Adrenal gland (tissue), 5 donors: ENCODE results near the gene GRPEL1.

Experiments used
- CTCF ChIP-seq, 6 experiments: fragments of 450-650 bp in 4 of 6; fragments of 200-600 bp in 2 of 6; sonication (generic) in 1 of 6; IDR thresholded peaks; 1 replicate in 5 of 6; 2 replicates in 1 of 6; pipeline versions ENCODE4 v1.5.1 to v1.8.0; 2016 to 2021; ENCODE audit warnings: antibody characterized with exemption in 6 of 6, mild to moderate bottlenecking in 2 of 6, moderate library complexity in 1 of 6
- POLR2A ChIP-seq, 2 donors: fragments of 450-650 bp; IDR thresholded peaks; one replicate each; pipeline ENCODE4 v1.6.1; 2017; ENCODE audit warnings: antibody characterized with exemption in 2 of 2, mild to moderate bottlenecking in 2 of 2, moderate library complexity in 1 of 2
- donor health status: DM: no; HTN: no; CAD: no.

GRCh38 chr4:7108046-7108625, 40.3 kb upstream of the GRPEL1 start:
- TF ChIP-seq CTCF (IDR thresholded peaks at IDR 0.05) (no peak), POLR2A (IDR thresholded peaks at IDR 0.05) (no peak)
